Upper lobe of right lung (tissue), 1 donor: ENCODE results near the gene GJB1. TPM values are rescaled to one million over a fixed set of nuclear protein-coding genes. Genes with fewer than 3 reads are reported as not detected.

Source experiments
- ATAC-seq: fragments of 200-7000 bp; cut with Tn5 transposase; one replicate; pipeline ENCODE4 v1.9.1; 2020; ENCODE audit warnings: mild to moderate bottlenecking, moderate library complexity
- DNase-seq: peaks from one replicate; pipeline ENCODE4 v3.0.0-alpha.2; 2020
- H3K27ac ChIP-seq: fragments of 200-600 bp; one replicate; pipeline ENCODE4 v1.8.0; 2022
- H3K27me3 ChIP-seq: fragments of 200-600 bp; one replicate; pipeline ENCODE4 v1.8.0; 2022; ENCODE audit warnings: mild to moderate bottlenecking
- H3K36me3 ChIP-seq: fragments of 200-600 bp; one replicate; pipeline ENCODE4 v1.8.0; 2022
- H3K4me1 ChIP-seq: fragments of 200-600 bp; one replicate; pipeline ENCODE4 v1.8.0; 2022
- H3K4me3 ChIP-seq: fragments of 200-600 bp; one replicate; pipeline ENCODE4 v1.8.0; 2022; ENCODE audit warnings: mild to moderate bottlenecking
- H3K9me3 ChIP-seq: fragments of 200-600 bp; one replicate; pipeline ENCODE4 v1.8.0; 2022
- CTCF ChIP-seq: fragments of 200-600 bp; IDR thresholded peaks from one replicate; pipeline ENCODE4 v1.8.0; 2022; ENCODE audit warnings: antibody characterized with exemption
- intact Hi-C: fragments of 100-400 bp; cut with DNase I; formaldehyde crosslinking; loops from one replicate; pipeline ENCODE4 v1.11.0; 2022
- total RNA-seq: library from RNA; stranded (reverse); fragmentation: NEBNext Ultra II Directional; extraction: Animal tissue kit (Norgen Biotek cat#: 25700); gene quantifications from one replicate; pipeline ENCODE4 v1.2.1, GENCODE V29; 2021
- donor health status: DM: no; HTN: yes; CAD: no; lungs with severe emphysema.

Gene GJB1
- total RNA-seq, 1 donor from 2014 or later, result 5.4 TPM

- intact Hi-C loops, result no loop called here
Observed at GRCh38 chrX:71251466-71251973, 28.5 kb downstream of the GJB1 start.

GRCh38 chrX:71252221-71252620, 29.2 kb downstream of the GJB1 start:
- H3K27me3 ChIP-seq, result no peaks in the 10 kb centered on the region
- no peaks in the 10 kb centered on the region for H3K9me3 ChIP-seq
- intact Hi-C loops, result no loop called here
- H3K4me1 ChIP-seq, result no peaks in the 10 kb centered on the region
- ATAC-seq, result no peak
- H3K36me3 ChIP-seq, result peaks cover under 1% of the 10 kb centered on the region
- no peak overlapping the region for H3K27ac ChIP-seq
- no peak for DNase-seq
- TF ChIP-seq CTCF, result no peak
- no peak overlapping the region for H3K4me3 ChIP-seq

More at GRCh38 chrX:71251466-71251973, 28.5 kb downstream of the GJB1 start:
- Histone ChIP-seq H3K36me3 (peaks cover 5% of the 10 kb centered on the region), H3K9me3 (no peaks in the 10 kb centered on the region), H3K4me3 (no peak overlapping the region), H3K27ac (no peak overlapping the region), H3K27me3 (no peaks in the 10 kb centered on the region), H3K4me1 (no peaks in the 10 kb centered on the region)
- ATAC-seq (no peak), DNase-seq (no peak)
- TF ChIP-seq CTCF, result no peak

GRCh38 chrX:71253253-71254091, 30.4 kb downstream of the GJB1 start:
- intact Hi-C loops, result no loop called here
- Histone ChIP-seq H3K27ac (peak overlapping the region; percentile 81), H3K36me3 (no peaks in the 10 kb centered on the region), H3K9me3 (no peaks in the 10 kb centered on the region), H3K4me1 (no peaks in the 10 kb centered on the region), H3K27me3 (no peaks in the 10 kb centered on the region), H3K4me3 (peak overlapping the region; percentile 63)
- ATAC-seq, result no peak
- peak; percentile 68 for DNase-seq
- peak; percentile 40 for TF ChIP-seq CTCF

GRCh38 chrX:71254092-71254963, 31.3 kb downstream of the GJB1 start, which contains the start of gene ZMYM3:
Gene ZMYM3, minus strand, starts transcription at chrX:71254140. Its CDS starts 885 bp downstream, at chrX:71253255.
- TF ChIP-seq CTCF, result no peak
- ATAC-seq (peak; percentile 96), DNase-seq (peak; percentile 93)
- H3K27ac ChIP-seq, result peak within 1 kb of the TSS; percentile 81
- H3K4me3 ChIP-seq, result peak within 1 kb of the TSS; percentile 63
- H3K36me3 ChIP-seq, result no peaks in the 10 kb centered on the region
- H3K9me3 ChIP-seq, result no peaks in the 10 kb centered on the region
- H3K4me1 ChIP-seq, result no peaks in the 10 kb centered on the region
- H3K27me3 ChIP-seq, result no peaks in the 10 kb centered on the region
- intact Hi-C loops, result no loop called here

- H3K27ac ChIP-seq, result peak overlapping the region; percentile 63
- ATAC-seq (no peak), DNase-seq (no peak)
- no peak overlapping the region for H3K4me3 ChIP-seq
- no peaks in the 10 kb centered on the region for H3K36me3 ChIP-seq
- H3K9me3 ChIP-seq, result no peaks in the 10 kb centered on the region
- H3K27me3 ChIP-seq, result no peaks in the 10 kb centered on the region
- intact Hi-C loops, result no loop called here
- TF ChIP-seq CTCF, result no peak
- H3K4me1 ChIP-seq, result no peaks in the 10 kb centered on the region
Observed at GRCh38 chrX:71256051-71256450, 33.0 kb downstream of the GJB1 start.
